ENCODE measurements around the gene STOX2. TPM values are rescaled to one million over a fixed set of nuclear protein-coding genes. Genes with fewer than 3 reads are reported as not detected.
"Not testable (repeated sequence)": the region's sequence is repeated elsewhere in the genome, so short reads cannot be mapped to it uniquely, and the experiment has no call there.

Gene STOX2
- total and polyA plus RNA-seq, 12 donors = 1.1 to 12.9 (median 5.2) TPM

DNA sequence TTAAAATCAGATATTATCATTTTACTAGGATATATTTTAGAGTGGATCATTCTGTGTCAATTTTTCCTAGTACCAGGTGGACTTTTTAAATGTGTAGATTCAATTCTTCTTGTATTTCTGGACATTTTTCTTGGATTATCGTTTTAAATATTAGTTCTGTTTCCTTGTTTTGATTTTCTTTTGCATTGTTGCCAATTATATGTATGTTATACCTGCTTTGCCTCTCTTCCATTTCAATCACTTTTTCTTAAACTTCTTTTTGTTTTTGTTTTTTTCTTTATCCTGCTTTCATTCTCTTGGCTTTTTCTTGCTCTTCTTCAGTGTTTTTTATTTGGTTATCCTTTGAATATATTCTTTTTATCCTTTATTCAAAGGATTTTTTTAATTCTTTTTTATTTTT is 141.0 kb downstream of the STOX2 start:
- WGBS, 4 donors = 65 to 96% (median 71%) methylated on average over 1 of the region's 1 CpG
- TF ChIP-seq POLR2A (IDR thresholded peaks at IDR 0.05) = no peak
- TF ChIP-seq, protein P1, sequence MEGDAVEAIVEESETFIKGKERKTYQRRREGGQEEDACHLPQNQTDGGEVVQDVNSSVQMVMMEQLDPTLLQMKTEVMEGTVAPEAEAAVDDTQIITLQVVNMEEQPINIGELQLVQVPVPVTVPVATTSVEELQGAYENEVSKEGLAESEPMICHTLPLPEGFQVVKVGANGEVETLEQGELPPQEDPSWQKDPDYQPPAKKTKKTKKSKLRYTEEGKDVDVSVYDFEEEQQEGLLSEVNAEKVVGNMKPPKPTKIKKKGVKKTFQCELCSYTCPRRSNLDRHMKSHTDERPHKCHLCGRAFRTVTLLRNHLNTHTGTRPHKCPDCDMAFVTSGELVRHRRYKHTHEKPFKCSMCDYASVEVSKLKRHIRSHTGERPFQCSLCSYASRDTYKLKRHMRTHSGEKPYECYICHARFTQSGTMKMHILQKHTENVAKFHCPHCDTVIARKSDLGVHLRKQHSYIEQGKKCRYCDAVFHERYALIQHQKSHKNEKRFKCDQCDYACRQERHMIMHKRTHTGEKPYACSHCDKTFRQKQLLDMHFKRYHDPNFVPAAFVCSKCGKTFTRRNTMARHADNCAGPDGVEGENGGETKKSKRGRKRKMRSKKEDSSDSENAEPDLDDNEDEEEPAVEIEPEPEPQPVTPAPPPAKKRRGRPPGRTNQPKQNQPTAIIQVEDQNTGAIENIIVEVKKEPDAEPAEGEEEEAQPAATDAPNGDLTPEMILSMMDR (IDR thresholded peaks at IDR 0.05) = no peak
- H3K4me1 ChIP-seq (replicated peaks in 1 of 2) = no peaks in the 10 kb centered on the region
- no peaks in the 10 kb centered on the region for H3K36me3 ChIP-seq (replicated peaks in 1 of 2)
- peaks cover 6 to 10% (median 7%) of the 10 kb centered on the region in 3 donors for H3K9me3 ChIP-seq (replicated peaks in 1 of 3)
- no peak overlapping the region for H3K27ac ChIP-seq
- no peak for DNase-seq
- H3K27me3 ChIP-seq = no peaks in the 10 kb centered on the region
- H3K4me3 ChIP-seq = no peak overlapping the region
- intact Hi-C loops (cut with DNase I) = no loop called here

DNA sequence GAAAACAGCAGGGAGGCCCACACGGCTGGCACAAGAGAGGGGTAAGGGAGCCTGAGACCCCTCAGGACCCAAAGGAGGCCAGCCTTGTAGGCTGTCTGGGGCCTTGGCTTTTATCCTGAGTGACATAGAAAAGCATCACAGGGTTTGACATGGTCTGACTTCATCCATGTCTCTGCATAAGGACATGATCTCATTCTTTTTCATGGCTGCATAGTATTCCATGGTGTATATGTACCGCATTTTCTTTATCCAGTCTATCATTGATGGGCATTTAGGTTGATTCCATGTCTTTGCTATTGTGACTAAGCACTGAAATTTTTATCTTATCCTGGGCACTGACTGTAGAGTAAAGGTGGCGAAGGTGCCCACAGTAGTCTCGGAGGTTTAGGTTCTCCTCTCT is 146.2 kb downstream of the STOX2 start:
- 94 to 96% (median 94%) methylated on average over 4 of the region's 4 CpGs for WGBS, 4 donors
- H3K4me1 ChIP-seq (replicated peaks in 1 of 2); H3K36me3 ChIP-seq (replicated peaks in 1 of 2); DNase-seq; intact Hi-C loops (cut with DNase I); H3K4me3 ChIP-seq; H3K27ac ChIP-seq; H3K9me3 ChIP-seq (replicated peaks in 1 of 3); H3K27me3 ChIP-seq: not testable (repeated sequence)

- H3K36me3 ChIP-seq (replicated peaks in 1 of 2) = no peaks in the 10 kb centered on the region
- 80 to 88% (median 82%) methylated on average over 2 of the region's 2 CpGs for WGBS, 4 donors
- no peaks in the 10 kb centered on the region for H3K4me1 ChIP-seq (replicated peaks in 1 of 2)
- TF ChIP-seq POLR2A (IDR thresholded peaks at IDR 0.05) = no peak
- TF ChIP-seq, protein P1 (IDR thresholded peaks at IDR 0.05) = no peak
- intact Hi-C loops (cut with DNase I) = no loop called here
- no peaks in the 10 kb centered on the region for H3K9me3 ChIP-seq (replicated peaks in 1 of 3)
- no peaks in the 10 kb centered on the region for H3K27me3 ChIP-seq
- no peak for DNase-seq
- H3K4me3 ChIP-seq = no peak overlapping the region
- H3K27ac ChIP-seq = no peak overlapping the region
Measured at GRCh38 chr4:184052616-184053015, 147.5 kb downstream of the STOX2 start.

DNA sequence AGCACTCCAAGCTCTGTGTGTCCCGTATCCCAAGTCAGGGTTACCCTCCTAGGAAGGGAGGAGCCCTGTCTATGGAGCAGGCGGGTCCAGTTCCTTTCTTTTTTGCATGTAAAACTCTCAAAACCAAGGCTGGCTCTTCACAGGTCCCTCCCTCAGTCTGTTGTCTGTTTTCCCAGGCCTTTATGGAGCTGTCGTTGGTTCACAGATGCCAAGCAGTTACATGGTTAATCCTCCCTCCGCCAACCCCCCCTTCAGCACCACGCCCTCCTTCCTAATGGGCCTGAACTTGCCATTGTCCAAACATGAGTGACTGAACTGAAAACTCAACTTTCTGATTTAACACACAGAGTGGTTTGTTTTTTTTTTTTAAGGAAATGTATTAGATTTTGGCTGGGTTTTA is 148.3 kb downstream of the STOX2 start:
- intact Hi-C loops (cut with DNase I) = no loop called here
- Histone ChIP-seq H3K9me3 (replicated peaks in 1 of 3) (no peaks in the 10 kb centered on the region), H3K27me3 (no peaks in the 10 kb centered on the region), H3K36me3 (replicated peaks in 1 of 2) (no peaks in the 10 kb centered on the region), H3K4me3 (no peak overlapping the region), H3K4me1 (replicated peaks in 1 of 2) (no peaks in the 10 kb centered on the region), H3K27ac (no peak overlapping the region)
- TF ChIP-seq, protein P1 (IDR thresholded peaks at IDR 0.05) = no peak
- TF ChIP-seq POLR2A (IDR thresholded peaks at IDR 0.05) = no peak
- no peak for DNase-seq
- WGBS, 4 donors = 82 to 94% (median 91%) methylated on average over 5 of the region's 5 CpGs

DNA sequence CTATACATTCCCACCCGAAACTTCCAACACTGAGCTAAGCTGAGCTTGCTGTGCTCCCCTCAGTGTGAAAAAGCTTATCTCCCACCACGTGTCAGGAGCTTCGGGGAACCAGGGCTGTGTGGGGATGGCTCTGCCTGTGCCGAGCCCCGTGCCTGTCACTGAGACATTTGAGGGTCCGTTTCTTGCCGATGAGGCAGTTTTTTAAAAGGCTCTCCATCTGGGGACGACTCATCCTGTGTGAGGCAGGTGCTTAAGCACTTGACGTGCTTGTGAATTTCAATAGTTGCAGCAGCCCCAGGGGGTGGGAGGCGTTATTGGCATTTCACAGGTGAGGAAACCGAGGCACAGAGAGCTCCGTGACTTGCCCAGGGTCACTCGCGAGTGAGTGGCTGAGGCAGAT is 151.8 kb downstream of the STOX2 start:
- Histone ChIP-seq H3K9me3 (replicated peaks in 1 of 3) (no peaks in the 10 kb centered on the region), H3K27ac (no peak overlapping the region), H3K4me1 (replicated peaks in 1 of 2) (no peaks in the 10 kb centered on the region), H3K36me3 (replicated peaks in 1 of 2) (no peaks in the 10 kb centered on the region), H3K27me3 (no peaks in the 10 kb centered on the region), H3K4me3 (no peak overlapping the region)
- no peak for TF ChIP-seq POLR2A (IDR thresholded peaks at IDR 0.05)
- TF ChIP-seq, protein P1 (IDR thresholded peaks at IDR 0.05) = no peak
- intact Hi-C loops (cut with DNase I) = no loop called here
- no peak for DNase-seq
- 73 to 86% (median 81%) methylated on average over 8 to 14 of the region's 14 CpGs for WGBS, 4 donors
